ENCODE data around the gene SGMS1.

DNA sequence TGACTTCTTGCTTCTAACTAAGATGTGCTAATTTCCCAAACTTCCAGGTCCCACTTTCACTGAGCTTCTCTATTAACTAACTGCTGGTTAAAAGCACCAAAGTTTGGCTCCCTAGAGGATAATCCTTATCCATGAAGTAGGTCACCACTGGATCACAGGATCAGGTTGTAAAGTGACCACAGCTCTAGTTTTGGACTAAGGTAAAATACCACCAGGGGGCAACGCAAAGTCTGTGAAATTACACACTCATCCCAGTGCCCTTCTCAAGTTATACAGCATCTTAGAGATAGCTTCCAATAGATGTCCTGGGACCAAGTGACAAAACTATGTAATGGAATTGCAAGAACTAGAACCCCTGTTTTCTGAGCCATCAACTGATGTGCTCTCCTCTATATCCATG is 256.0 kb downstream of the SGMS1 start:
- TF ChIP-seq, protein P1, sequence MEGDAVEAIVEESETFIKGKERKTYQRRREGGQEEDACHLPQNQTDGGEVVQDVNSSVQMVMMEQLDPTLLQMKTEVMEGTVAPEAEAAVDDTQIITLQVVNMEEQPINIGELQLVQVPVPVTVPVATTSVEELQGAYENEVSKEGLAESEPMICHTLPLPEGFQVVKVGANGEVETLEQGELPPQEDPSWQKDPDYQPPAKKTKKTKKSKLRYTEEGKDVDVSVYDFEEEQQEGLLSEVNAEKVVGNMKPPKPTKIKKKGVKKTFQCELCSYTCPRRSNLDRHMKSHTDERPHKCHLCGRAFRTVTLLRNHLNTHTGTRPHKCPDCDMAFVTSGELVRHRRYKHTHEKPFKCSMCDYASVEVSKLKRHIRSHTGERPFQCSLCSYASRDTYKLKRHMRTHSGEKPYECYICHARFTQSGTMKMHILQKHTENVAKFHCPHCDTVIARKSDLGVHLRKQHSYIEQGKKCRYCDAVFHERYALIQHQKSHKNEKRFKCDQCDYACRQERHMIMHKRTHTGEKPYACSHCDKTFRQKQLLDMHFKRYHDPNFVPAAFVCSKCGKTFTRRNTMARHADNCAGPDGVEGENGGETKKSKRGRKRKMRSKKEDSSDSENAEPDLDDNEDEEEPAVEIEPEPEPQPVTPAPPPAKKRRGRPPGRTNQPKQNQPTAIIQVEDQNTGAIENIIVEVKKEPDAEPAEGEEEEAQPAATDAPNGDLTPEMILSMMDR (optimal IDR thresholded peaks at IDR 0.05 in 1 of 3, IDR thresholded peaks at IDR 0.05 in 1 of 3, conservative IDR thresholded peaks at IDR 0.05 in 1 of 3; ENCODE audit: extremely low read depth in 1 of 3, insufficient read depth in 2 of 3, low read length in 3 of 3): peak in 2 of 3 experiments; percentile 43 to 51
- TF ChIP-seq EZH2 (IDR thresholded peaks at IDR 0.05; ENCODE audit: low read length): no peak
